GM12878 (cell line): Measurements from ENCODE around the gene USP5. TPM values are rescaled to one million over a fixed set of nuclear protein-coding genes. Genes with fewer than 3 reads are reported as not detected.

Experiments used
- ATF3 ChIP-seq: IDR thresholded peaks from 2 replicates; pipeline ENCODE4 v1.6.1; 2011; ENCODE audit warnings: low read depth, mild to moderate bottlenecking, low read length, moderate library complexity, borderline replicate concordance; ENCODE audit errors: extremely low read depth
- ATF7 ChIP-seq: fragments of 450-650 bp; IDR thresholded peaks from 2 replicates; pipeline ENCODE4 v1.6.1; 2016; ENCODE audit warnings: low read depth, mild to moderate bottlenecking
- BHLHE40 ChIP-seq, 2 experiments: fragments of 450-650 bp in 1 of 2; IDR thresholded peaks; 2 replicates each; pipeline ENCODE4 v1.6.1; 2011 to 2017; ENCODE audit warnings: low read depth in 2 of 2, borderline replicate concordance in 1 of 2, improper control_type of control experiment in 1 of 2, low read length in 1 of 2, mild to moderate bottlenecking in 1 of 2
- E4F1 ChIP-seq: fragments of 450-650 bp; IDR thresholded peaks from 2 replicates; pipeline ENCODE4 v1.6.1; 2018; ENCODE audit warnings: borderline replicate concordance, mild to moderate bottlenecking; ENCODE audit not compliant: partially characterized antibody
- EP300 ChIP-seq, 2 experiments: fragments of 150-350 bp in 1 of 2; IDR thresholded peaks; 2 replicates each; pipeline ENCODE4 v1.6.1; 2011 to 2012; ENCODE audit warnings: low read depth in 2 of 2, low read length in 2 of 2, borderline replicate concordance in 1 of 2, improper control_type of control experiment in 1 of 2, inconsistent platforms in 1 of 2; ENCODE audit not compliant: control insufficient read depth in 1 of 2
- FOXK2 ChIP-seq: fragments of 450-650 bp; IDR thresholded peaks from 2 replicates; pipeline ENCODE4 v1.6.1; 2017; ENCODE audit warnings: mild to moderate bottlenecking, moderate library complexity
- IKZF2 ChIP-seq, 2 experiments: fragments of 450-650 bp; IDR thresholded peaks; 2 replicates each; pipeline ENCODE4 v1.6.1; 2017; ENCODE audit warnings: mild to moderate bottlenecking in 2 of 2, moderate library complexity in 2 of 2
- IRF3 ChIP-seq: fragments of 450-650 bp; IDR thresholded peaks from 2 replicates; pipeline ENCODE4 v1.6.1; 2014; ENCODE audit warnings: mild to moderate bottlenecking
- KDM1A ChIP-seq: fragments of 200-600 bp; sonication (generic); IDR thresholded peaks from 2 replicates; pipeline ENCODE4 v1.6.1; 2016; ENCODE audit warnings: borderline replicate concordance
- NRF1 ChIP-seq: conservative IDR thresholded peaks from 2 replicates; pipeline ENCODE4 v1.6.1; 2011; ENCODE audit warnings: mild to moderate bottlenecking, low read depth, low read length, improper control_type of control experiment
- POLR2A ChIP-seq: IDR thresholded peaks from 2 replicates; pipeline ENCODE4 v1.6.1; 2011; ENCODE audit warnings: low read depth, mild to moderate bottlenecking, low read length
- POU2F2 ChIP-seq: IDR thresholded peaks from 3 replicates; pipeline ENCODE4 v1.6.1; 2011; ENCODE audit warnings: low read depth, mild to moderate bottlenecking, low read length, borderline replicate concordance
- RELA ChIP-seq: fragments of 450-650 bp; IDR thresholded peaks from 2 replicates; pipeline ENCODE4 v1.8.0; 2014; ENCODE audit warnings: borderline replicate concordance; ENCODE audit not compliant: partially characterized antibody
- RUNX3 ChIP-seq: IDR thresholded peaks from 2 replicates; pipeline ENCODE4 v1.6.1; 2012; ENCODE audit warnings: low read length, inconsistent platforms
- SMARCA5 ChIP-seq: fragments of 450-650 bp; IDR thresholded peaks from 2 replicates; pipeline ENCODE4 v1.6.1; 2017; ENCODE audit warnings: mild to moderate bottlenecking
- STAT1 ChIP-seq: fragments of 450-650 bp; conservative IDR thresholded peaks from 2 replicates; pipeline ENCODE4 v1.6.1; 2014; ENCODE audit warnings: antibody characterized with exemption, mild to moderate bottlenecking
- TCF12 ChIP-seq: IDR thresholded peaks from 2 replicates; pipeline ENCODE4 v1.6.1; 2011; ENCODE audit warnings: low read depth, mild to moderate bottlenecking, low read length
- YBX1 ChIP-seq: fragments of 450-650 bp; IDR thresholded peaks from 2 replicates; pipeline ENCODE4 v1.6.1; 2016; ENCODE audit warnings: antibody characterized with exemption
- ZNF217 ChIP-seq: fragments of 450-650 bp; IDR thresholded peaks from 2 replicates; pipeline ENCODE4 v1.6.1; 2017; ENCODE audit warnings: antibody characterized with exemption, mild to moderate bottlenecking
- ZSCAN29 ChIP-seq: fragments of 450-650 bp; IDR thresholded peaks from 2 replicates; pipeline ENCODE4 v1.6.1; 2017; ENCODE audit warnings: mild to moderate bottlenecking, moderate library complexity
- polyA plus RNA-seq, 11 experiments: library from polyadenylated mRNA; depleted of rRNA in 4 of 11; unstranded in 6 of 11; stranded (reverse) in 5 of 11; fragments of >200 nt; fragmentation: Nextera tagmentation in 4 of 11; fragmentation: Illumina TruSeq in 1 of 11; extraction: Ambion mirVana in 4 of 11; extraction: Trizol in 1 of 11; gene quantifications; 1 replicate in 1 of 11; 2 replicates in 10 of 11; pipeline versions ENCODE4 v1.2.1 to v1.2.3, GENCODE V29; 2011 to 2016; ENCODE audit warnings: inconsistent platforms in 2 of 11, missing spikeins in 2 of 11, low read depth in 1 of 11
- total RNA-seq, 4 experiments: library from RNA; depleted of rRNA in 3 of 4; stranded (reverse); fragments of >200 nt in 3 of 4; fragmentation: Illumina TruSeq in 1 of 4; extraction: Trizol in 1 of 4; gene quantifications; 2 replicates each; pipeline versions ENCODE4 v1.2.1 to v1.2.3, GENCODE V29; 2013 to 2021
- TF ChIP-seq, protein P1 (sequence below): fragments of 450-650 bp; IDR thresholded peaks from 2 replicates; pipeline ENCODE4 v1.6.1; 2016; ENCODE audit warnings: mild to moderate bottlenecking, moderate library complexity, borderline replicate concordance
- TF ChIP-seq, protein P2 (sequence below): fragments of 450-650 bp; IDR thresholded peaks from 2 replicates; pipeline ENCODE4 v1.6.1; 2016; ENCODE audit warnings: mild to moderate bottlenecking

Gene USP5
- total and polyA plus RNA-seq, 10 of the 15 experiments (the other 5 are each of a cell fraction or from before 2014, with no cell fraction given), result 2.5 to 124 (median 74.6) TPM

- TF ChIP-seq, protein P1, sequence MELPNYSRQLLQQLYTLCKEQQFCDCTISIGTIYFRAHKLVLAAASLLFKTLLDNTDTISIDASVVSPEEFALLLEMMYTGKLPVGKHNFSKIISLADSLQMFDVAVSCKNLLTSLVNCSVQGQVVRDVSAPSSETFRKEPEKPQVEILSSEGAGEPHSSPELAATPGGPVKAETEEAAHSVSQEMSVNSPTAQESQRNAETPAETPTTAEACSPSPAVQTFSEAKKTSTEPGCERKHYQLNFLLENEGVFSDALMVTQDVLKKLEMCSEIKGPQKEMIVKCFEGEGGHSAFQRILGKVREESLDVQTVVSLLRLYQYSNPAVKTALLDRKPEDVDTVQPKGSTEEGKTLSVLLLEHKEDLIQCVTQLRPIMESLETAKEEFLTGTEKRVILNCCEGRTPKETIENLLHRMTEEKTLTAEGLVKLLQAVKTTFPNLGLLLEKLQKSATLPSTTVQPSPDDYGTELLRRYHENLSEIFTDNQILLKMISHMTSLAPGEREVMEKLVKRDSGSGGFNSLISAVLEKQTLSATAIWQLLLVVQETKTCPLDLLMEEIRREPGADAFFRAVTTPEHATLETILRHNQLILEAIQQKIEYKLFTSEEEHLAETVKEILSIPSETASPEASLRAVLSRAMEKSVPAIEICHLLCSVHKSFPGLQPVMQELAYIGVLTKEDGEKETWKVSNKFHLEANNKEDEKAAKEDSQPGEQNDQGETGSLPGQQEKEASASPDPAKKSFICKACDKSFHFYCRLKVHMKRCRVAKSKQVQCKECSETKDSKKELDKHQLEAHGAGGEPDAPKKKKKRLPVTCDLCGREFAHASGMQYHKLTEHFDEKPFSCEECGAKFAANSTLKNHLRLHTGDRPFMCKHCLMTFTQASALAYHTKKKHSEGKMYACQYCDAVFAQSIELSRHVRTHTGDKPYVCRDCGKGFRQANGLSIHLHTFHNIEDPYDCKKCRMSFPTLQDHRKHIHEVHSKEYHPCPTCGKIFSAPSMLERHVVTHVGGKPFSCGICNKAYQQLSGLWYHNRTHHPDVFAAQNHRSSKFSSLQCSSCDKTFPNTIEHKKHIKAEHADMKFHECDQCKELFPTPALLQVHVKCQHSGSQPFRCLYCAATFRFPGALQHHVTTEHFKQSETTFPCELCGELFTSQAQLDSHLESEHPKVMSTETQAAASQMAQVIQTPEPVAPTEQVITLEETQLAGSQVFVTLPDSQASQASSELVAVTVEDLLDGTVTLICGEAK, result peak; percentile 44; the same call in 1 of the 2 replicates
- TF ChIP-seq RUNX3 (no peak), YBX1 (no peak), POU2F2 (peak; percentile 80; the same call in 1 of the 3 replicates), E4F1 (no peak), ATF7 (no peak; the same call in 1 of the 2 replicates), IRF3 (peak; percentile 95), POLR2A (peak; percentile 90), KDM1A (no peak), ZNF217 (no peak), ATF3 (no peak), FOXK2 (no peak), BHLHE40 (IDR thresholded peaks at IDR 0.05; ENCODE audit: borderline replicate concordance in 1 of 2, low read depth in 2 of 2, low read length in 1 of 2) (no peak), EP300 (IDR thresholded peaks at IDR 0.05; ENCODE audit: borderline replicate concordance in 1 of 2, control insufficient read depth in 1 of 2, low read depth in 2 of 2, low read length in 2 of 2) (no peak), ZSCAN29 (no peak), SMARCA5 (peak; percentile 64; the same call in 1 of the 2 replicates), IKZF2 (IDR thresholded peaks at IDR 0.05) (no peak), STAT1 (no peak), RELA (no peak), TCF12 (peak; percentile 67; the same call in 1 of the 2 replicates), NRF1 (no peak)
- TF ChIP-seq, protein P2, sequence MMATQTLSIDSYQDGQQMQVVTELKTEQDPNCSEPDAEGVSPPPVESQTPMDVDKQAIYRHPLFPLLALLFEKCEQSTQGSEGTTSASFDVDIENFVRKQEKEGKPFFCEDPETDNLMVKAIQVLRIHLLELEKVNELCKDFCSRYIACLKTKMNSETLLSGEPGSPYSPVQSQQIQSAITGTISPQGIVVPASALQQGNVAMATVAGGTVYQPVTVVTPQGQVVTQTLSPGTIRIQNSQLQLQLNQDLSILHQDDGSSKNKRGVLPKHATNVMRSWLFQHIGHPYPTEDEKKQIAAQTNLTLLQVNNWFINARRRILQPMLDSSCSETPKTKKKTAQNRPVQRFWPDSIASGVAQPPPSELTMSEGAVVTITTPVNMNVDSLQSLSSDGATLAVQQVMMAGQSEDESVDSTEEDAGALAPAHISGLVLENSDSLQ, result peak; percentile 99
These were observed 613 bp upstream of the USP5 start, which contains the start of gene CDCA3 (continued) for GRCh38 chr12:6851153-6851920.
